ENCODE data around the gene DNAH14. TPM values are rescaled to one million over a fixed set of nuclear protein-coding genes. Genes with fewer than 3 reads are reported as not detected.
"Not testable (repeated sequence)": the region's sequence is repeated elsewhere in the genome, so short reads cannot be mapped to it uniquely, and the experiment has no call there.

The DNAH14 gene
- total RNA-seq, 1 experiment from 2014 or later, result not detected

DNA sequence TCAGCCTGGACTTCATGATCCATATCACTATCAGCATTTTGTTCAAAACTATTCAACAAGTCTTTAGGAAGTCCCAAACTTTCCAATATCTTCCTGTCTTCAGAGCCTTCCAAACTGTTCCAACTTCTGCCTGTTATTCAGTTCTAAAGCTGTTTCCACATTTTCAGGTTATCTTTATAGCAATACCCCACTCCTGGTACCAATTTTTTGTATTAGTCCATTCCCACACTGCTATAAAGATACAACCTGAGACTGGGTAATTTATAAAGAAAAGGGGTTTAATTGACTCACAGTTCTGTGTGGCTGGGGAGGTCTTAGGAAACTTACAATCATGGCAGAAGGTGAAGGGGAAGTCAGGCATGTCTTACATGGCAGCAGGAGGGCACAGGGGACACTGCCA lies 18.3 kb upstream of the DNAH14 start:
- Histone ChIP-seq H3K9ac (ENCODE audit: low read length) (no peak overlapping the region), H3K4me3 (ENCODE audit: low read length) (no peak overlapping the region), H3K4me2 (ENCODE audit: low read depth, low read length, poor library complexity, severe bottlenecking) (no peak overlapping the region), H3K79me2 (ENCODE audit: low read length) (no peaks in the 10 kb centered on the region), H3K4me1 (ENCODE audit: low read length) (no peaks in the 10 kb centered on the region), H3K27ac (ENCODE audit: low read length) (no peak overlapping the region), H3K27me3 (ENCODE audit: low read length) (no peaks in the 10 kb centered on the region), H4K20me1 (ENCODE audit: insufficient read depth, low read depth, low read length) (no peaks in the 10 kb centered on the region), H3K9me2 (replicated peaks; ENCODE audit: insufficient read depth, low read length) (no peaks in the 10 kb centered on the region), H2AFZ (ENCODE audit: low read length) (no peak overlapping the region), H3K9me3 (ENCODE audit: low read length) (no peaks in the 10 kb centered on the region), H3K36me3 (ENCODE audit: insufficient read depth, low read length) (no peaks in the 10 kb centered on the region)
- DNase-seq, result no peak

GRCh38 chr1:224914292-224914900 lies 15.1 kb upstream of the DNAH14 start:
- no peaks in the 10 kb centered on the region for H3K4me1 ChIP-seq (ENCODE audit: low read length)
- H3K9ac ChIP-seq (ENCODE audit: low read length), result no peak overlapping the region
- H3K79me2 ChIP-seq (ENCODE audit: low read length), result no peaks in the 10 kb centered on the region
- H3K4me2 ChIP-seq (ENCODE audit: low read depth, low read length, poor library complexity, severe bottlenecking), result no peak overlapping the region
- H4K20me1 ChIP-seq (ENCODE audit: insufficient read depth, low read depth, low read length), result no peaks in the 10 kb centered on the region
- H3K9me2 ChIP-seq (replicated peaks; ENCODE audit: insufficient read depth, low read length), result no peaks in the 10 kb centered on the region
- H3K9me3 ChIP-seq (ENCODE audit: low read length), result no peaks in the 10 kb centered on the region
- H3K27me3 ChIP-seq (ENCODE audit: low read length), result no peaks in the 10 kb centered on the region
- DNase-seq, result no peak
- no peak overlapping the region for H3K4me3 ChIP-seq (ENCODE audit: low read length)
- no peak overlapping the region for H2AFZ ChIP-seq (ENCODE audit: low read length)
- no peaks in the 10 kb centered on the region for H3K36me3 ChIP-seq (ENCODE audit: insufficient read depth, low read length)
- no peak overlapping the region for H3K27ac ChIP-seq (ENCODE audit: low read length)

- Histone ChIP-seq H3K27ac (ENCODE audit: low read length) (no peak overlapping the region), H3K4me3 (ENCODE audit: low read length) (no peak overlapping the region), H4K20me1 (ENCODE audit: insufficient read depth, low read depth, low read length) (no peaks in the 10 kb centered on the region), H3K9me3 (ENCODE audit: low read length) (no peaks in the 10 kb centered on the region), H3K36me3 (ENCODE audit: insufficient read depth, low read length) (no peaks in the 10 kb centered on the region), H3K27me3 (ENCODE audit: low read length) (no peaks in the 10 kb centered on the region), H3K4me2 (ENCODE audit: low read depth, low read length, poor library complexity, severe bottlenecking) (no peak overlapping the region), H3K4me1 (ENCODE audit: low read length) (no peaks in the 10 kb centered on the region), H3K9me2 (replicated peaks; ENCODE audit: insufficient read depth, low read length) (no peaks in the 10 kb centered on the region), H2AFZ (ENCODE audit: low read length) (no peak overlapping the region), H3K79me2 (ENCODE audit: low read length) (no peaks in the 10 kb centered on the region), H3K9ac (ENCODE audit: low read length) (no peak overlapping the region)
- no peak for DNase-seq
These were observed 10.0 kb upstream of the DNAH14 start for GRCh38 chr1:224919508-224919907.

- H3K27me3 ChIP-seq (ENCODE audit: low read length), result no peaks in the 10 kb centered on the region
- no peak overlapping the region for H3K4me2 ChIP-seq (ENCODE audit: low read depth, low read length, poor library complexity, severe bottlenecking)
These were observed 8.5 kb upstream of the DNAH14 start for GRCh38 chr1:224920930-224921329.

DNA sequence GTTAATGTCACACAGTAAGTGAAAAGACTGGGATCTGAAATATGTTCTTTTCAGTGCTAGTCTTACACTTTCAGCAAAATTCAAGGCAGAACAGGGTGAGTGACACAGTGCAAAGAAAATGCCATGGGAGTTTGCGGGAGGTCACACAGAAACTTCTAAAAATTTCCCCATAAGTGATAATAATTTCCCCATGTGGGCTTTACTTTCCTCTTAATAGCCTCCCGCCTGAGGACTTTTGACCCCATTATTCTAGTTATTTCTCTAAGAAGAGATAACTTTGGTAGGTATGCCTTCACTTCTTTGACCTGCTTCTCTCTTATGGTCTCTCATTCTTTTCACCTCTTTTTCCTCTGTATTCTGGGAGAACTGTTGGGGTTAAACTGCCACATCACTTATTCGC lies 8.1 kb upstream of the DNAH14 start:
- Histone ChIP-seq H3K9me2 (replicated peaks; ENCODE audit: insufficient read depth, low read length) (no peaks in the 10 kb centered on the region), H4K20me1 (ENCODE audit: insufficient read depth, low read depth, low read length) (no peaks in the 10 kb centered on the region), H3K36me3 (ENCODE audit: insufficient read depth, low read length) (no peaks in the 10 kb centered on the region), H2AFZ (ENCODE audit: low read length) (no peak overlapping the region), H3K79me2 (ENCODE audit: low read length) (no peaks in the 10 kb centered on the region), H3K4me2 (ENCODE audit: low read depth, low read length, poor library complexity, severe bottlenecking) (no peak overlapping the region), H3K27ac (ENCODE audit: low read length) (no peak overlapping the region), H3K4me1 (ENCODE audit: low read length) (no peaks in the 10 kb centered on the region), H3K9me3 (ENCODE audit: low read length) (no peaks in the 10 kb centered on the region), H3K9ac (ENCODE audit: low read length) (no peak overlapping the region), H3K4me3 (ENCODE audit: low read length) (no peak overlapping the region), H3K27me3 (ENCODE audit: low read length) (no peaks in the 10 kb centered on the region)
- DNase-seq, result no peak

More at GRCh38 chr1:224920930-224921329, 8.5 kb upstream of the DNAH14 start:
- Histone ChIP-seq H3K9me3 (ENCODE audit: low read length) (no peaks in the 10 kb centered on the region), H3K4me1 (ENCODE audit: low read length) (no peaks in the 10 kb centered on the region), H3K4me3 (ENCODE audit: low read length) (no peak overlapping the region), H2AFZ (ENCODE audit: low read length) (no peak overlapping the region), H3K36me3 (ENCODE audit: insufficient read depth, low read length) (no peaks in the 10 kb centered on the region), H3K27ac (ENCODE audit: low read length) (no peak overlapping the region), H4K20me1 (ENCODE audit: insufficient read depth, low read depth, low read length) (no peaks in the 10 kb centered on the region), H3K79me2 (ENCODE audit: low read length) (no peaks in the 10 kb centered on the region), H3K9me2 (replicated peaks; ENCODE audit: insufficient read depth, low read length) (no peaks in the 10 kb centered on the region), H3K9ac (ENCODE audit: low read length) (no peak overlapping the region)
- no peak for DNase-seq

- peak; percentile 57 for DNase-seq
- Histone ChIP-seq H3K36me3 (ENCODE audit: insufficient read depth, low read length) (no peaks in the 10 kb centered on the region), H3K79me2 (ENCODE audit: low read length) (no peaks in the 10 kb centered on the region), H3K4me2 (ENCODE audit: low read depth, low read length, poor library complexity, severe bottlenecking) (no peak overlapping the region), H3K9me2 (replicated peaks; ENCODE audit: insufficient read depth, low read length) (no peaks in the 10 kb centered on the region), H3K9ac (ENCODE audit: low read length) (no peak overlapping the region), H2AFZ (ENCODE audit: low read length) (no peak overlapping the region), H3K4me1 (ENCODE audit: low read length) (no peaks in the 10 kb centered on the region), H3K4me3 (ENCODE audit: low read length) (no peak overlapping the region), H3K27me3 (ENCODE audit: low read length) (no peaks in the 10 kb centered on the region), H3K27ac (ENCODE audit: low read length) (no peak overlapping the region), H4K20me1 (ENCODE audit: insufficient read depth, low read depth, low read length) (no peaks in the 10 kb centered on the region), H3K9me3 (ENCODE audit: low read length) (no peaks in the 10 kb centered on the region)
These were observed 6.9 kb upstream of the DNAH14 start for GRCh38 chr1:224922404-224923164.

GRCh38 chr1:224923726-224924125 lies 5.7 kb upstream of the DNAH14 start:
- no peak overlapping the region for H3K4me3 ChIP-seq (ENCODE audit: low read length)
- DNase-seq, result no peak

DNA sequence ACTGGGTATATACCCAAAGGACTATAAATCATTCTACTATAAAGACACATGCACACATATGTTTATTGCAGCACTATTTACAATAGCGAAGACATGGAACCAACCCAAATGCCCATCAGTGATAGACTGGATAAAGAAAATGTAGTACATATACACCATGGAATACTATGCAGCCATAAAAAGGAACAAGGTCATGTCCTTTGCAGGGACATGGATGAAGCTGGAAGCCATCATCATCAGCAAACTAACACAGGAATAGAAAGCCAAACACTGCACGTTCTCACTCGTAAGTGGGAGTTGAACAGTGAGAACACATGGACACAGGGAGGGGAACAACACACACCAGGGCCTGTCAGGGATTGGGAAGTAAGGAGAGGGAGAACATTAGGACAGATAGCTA lies 1.8 kb upstream of the DNAH14 start:
- not testable (repeated sequence) for H3K4me1 ChIP-seq (ENCODE audit: low read length); H3K9me3 ChIP-seq (ENCODE audit: low read length); H3K79me2 ChIP-seq (ENCODE audit: low read length); H3K9me2 ChIP-seq (replicated peaks; ENCODE audit: insufficient read depth, low read length); H3K4me3 ChIP-seq (ENCODE audit: low read length); H4K20me1 ChIP-seq (ENCODE audit: insufficient read depth, low read depth, low read length); H3K27me3 ChIP-seq (ENCODE audit: low read length); DNase-seq; H3K36me3 ChIP-seq (ENCODE audit: insufficient read depth, low read length); H3K4me2 ChIP-seq (ENCODE audit: low read depth, low read length, poor library complexity, severe bottlenecking); H2AFZ ChIP-seq (ENCODE audit: low read length); H3K9ac ChIP-seq (ENCODE audit: low read length); H3K27ac ChIP-seq (ENCODE audit: low read length)

More at GRCh38 chr1:224923726-224924125, 5.7 kb upstream of the DNAH14 start:
- Histone ChIP-seq H3K4me2 (ENCODE audit: low read depth, low read length, poor library complexity, severe bottlenecking) (no peak overlapping the region), H3K9ac (ENCODE audit: low read length) (no peak overlapping the region), H3K9me3 (ENCODE audit: low read length) (no peaks in the 10 kb centered on the region), H3K4me1 (ENCODE audit: low read length) (no peaks in the 10 kb centered on the region), H3K27ac (ENCODE audit: low read length) (no peak overlapping the region), H3K36me3 (ENCODE audit: insufficient read depth, low read length) (no peaks in the 10 kb centered on the region), H3K79me2 (ENCODE audit: low read length) (no peaks in the 10 kb centered on the region), H2AFZ (ENCODE audit: low read length) (no peak overlapping the region), H3K9me2 (replicated peaks; ENCODE audit: insufficient read depth, low read length) (no peaks in the 10 kb centered on the region), H3K27me3 (ENCODE audit: low read length) (no peaks in the 10 kb centered on the region), H4K20me1 (ENCODE audit: insufficient read depth, low read depth, low read length) (no peaks in the 10 kb centered on the region)

All from Karpas-422 (cell line).